Caco-2 (cell line): Measurements from ENCODE around the gene EHD1. TPM values are rescaled to one million over a fixed set of nuclear protein-coding genes. Genes with fewer than 3 reads are reported as not detected.

ENCODE experiments used
- BruUV-seq: library from RNA; stranded (reverse); fragments of 400-500 nt; replicated peaks from 2 replicates; lab custom pipeline; 2021; lab: Mats Ljungman, UMichigan
- CTCF ChIA-PET: fragments of 300-600 bp; sonication (Branson Sonifier 250); formaldehyde crosslinking; loops from one replicate; lab custom pipeline; 2022; ENCODE audit warnings: antibody characterized with exemption; lab: Charles Lee
- POLR2A ChIA-PET: fragments of 300-600 bp; sonication (Branson Sonifier 250); formaldehyde crosslinking; loops from one replicate; lab custom pipeline; 2022; ENCODE audit warnings: antibody characterized with exemption; lab: Charles Lee
- DNase-seq, 2 experiments: peaks; one replicate each; pipeline versions ENCODE4 v3.0.0 to v3.0.0-alpha.2; 2020 to 2022
- H3K27me3 ChIP-seq: replicated peaks from 2 replicates; pipeline ENCODE4 v1.6.0; 2011; ENCODE audit warnings: low read length; ENCODE audit not compliant: control insufficient read depth, insufficient read depth
- H3K36me3 ChIP-seq: 2 replicates; pipeline ENCODE4 v1.5.1; 2011; ENCODE audit warnings: low read length; ENCODE audit not compliant: control insufficient read depth, insufficient read depth
- H3K4me1 ChIP-seq: fragments of 250-450 bp; sonication (Bioruptor Pico); 2 replicates; pipeline ENCODE4 v1.5.1; 2020; ENCODE audit warnings: mild to moderate bottlenecking
- H3K4me3 ChIP-seq: 2 replicates; pipeline ENCODE4 v1.5.1; 2011; ENCODE audit warnings: low read depth, mild to moderate bottlenecking, control low read depth, low read length
- H3K9me3 ChIP-seq: fragments of 250-450 bp; sonication (Bioruptor Pico); 2 replicates; pipeline ENCODE4 v1.5.1; 2020; ENCODE audit warnings: mild to moderate bottlenecking, moderate library complexity
- H3K27ac Mint-ChIP-seq: one replicate; pipeline ENCODE4 v1.8.0; 2022; ENCODE audit warnings: mixed read lengths; ENCODE audit not compliant: unreplicated experiment
- H3K27me3 Mint-ChIP-seq: one replicate; pipeline ENCODE4 v1.8.0; 2022; ENCODE audit warnings: mixed read lengths; ENCODE audit not compliant: insufficient read depth, unreplicated experiment
- H3K36me3 Mint-ChIP-seq: one replicate; pipeline ENCODE4 v1.8.0; 2022; ENCODE audit warnings: mild to moderate bottlenecking, mixed read lengths; ENCODE audit not compliant: insufficient read depth, unreplicated experiment
- H3K4me1 Mint-ChIP-seq: one replicate; pipeline ENCODE4 v1.8.0; 2022; ENCODE audit warnings: low read depth, mixed read lengths; ENCODE audit not compliant: unreplicated experiment
- H3K4me3 Mint-ChIP-seq: one replicate; pipeline ENCODE4 v1.8.0; 2022; ENCODE audit warnings: mild to moderate bottlenecking, moderate library complexity, mixed read lengths; ENCODE audit not compliant: unreplicated experiment
- H3K9me3 Mint-ChIP-seq: one replicate; pipeline ENCODE4 v1.8.0; 2022; ENCODE audit warnings: mixed read lengths; ENCODE audit not compliant: unreplicated experiment
- CTCF ChIP-seq, 2 experiments: fragments of 200-600 bp in 1 of 2; IDR thresholded peaks; 1 replicate in 1 of 2; 2 replicates in 1 of 2; pipeline versions ENCODE4 v1.5.1 to v1.8.0; 2011 to 2022; ENCODE audit warnings: antibody characterized with exemption in 1 of 2, control low read depth in 1 of 2, inconsistent platforms in 1 of 2, low read depth in 1 of 2, low read length in 1 of 2, mild to moderate bottlenecking in 1 of 2, moderate library complexity in 1 of 2; ENCODE audit not compliant: insufficient read depth in 1 of 2, severe bottlenecking in 1 of 2, unreplicated experiment in 1 of 2
- intact Hi-C: fragments of 100-400 bp; cut with micrococcal nuclease; formaldehyde crosslinking; loops from one replicate; pipeline ENCODE4 v1.10.0; 2022; ENCODE audit not compliant: unreplicated experiment
- total RNA-seq: library from RNA; stranded (reverse); gene quantifications from 2 replicates; pipeline ENCODE4 v1.2.3, GENCODE V29; 2022

EHD1 gene
- total RNA-seq, 1 experiment from 2014 or later = 129 TPM

GRCh38 chr11:64848826-64849597 is 29.4 kb downstream of the EHD1 start:
- no TSS peak for BruUV-seq
- peak overlapping the region; percentile 58 for H3K27ac Mint-ChIP-seq
- peaks cover 19% of the 10 kb centered on the region for H3K4me1 Mint-ChIP-seq
- peaks cover 22% of the 10 kb centered on the region for H3K4me1 ChIP-seq
- H3K9me3 Mint-ChIP-seq = no peaks in the 10 kb centered on the region
- H3K4me3 ChIP-seq = no peak overlapping the region
- CTCF ChIA-PET = interaction anchor here (0.5 to 4.9 kb wide), 14 partner anchors 15 to 268 kb away, joined by 3 to 51 read pairs (median 4); partner anchors contain the start of genes ARL2, BATF2, EHD1 and ZNHIT2
- no peak overlapping the region for H3K4me3 Mint-ChIP-seq
- H3K36me3 ChIP-seq = no peaks in the 10 kb centered on the region; the same call in 1 of the 2 replicates
- DNase-seq = no peak
- POLR2A ChIA-PET = interaction anchor here (1.0 to 1.5 kb wide), 2 partner anchors 18 to 22 kb away, joined by 3 read pairs; no protein-coding TSS in a partner anchor
- no peaks in the 10 kb centered on the region for H3K9me3 ChIP-seq
- no peak for TF ChIP-seq CTCF (IDR thresholded peaks at IDR 0.05; ENCODE audit: insufficient read depth in 1 of 2, low read depth in 1 of 2, low read length in 1 of 2, severe bottlenecking in 1 of 2, unreplicated experiment in 1 of 2)
- no peaks in the 10 kb centered on the region for H3K27me3 Mint-ChIP-seq
- intact Hi-C loops = loop anchor here (5.0 kb wide), 1 partner anchor 148 kb away; the partner anchor contains the start of gene BATF2
- no peaks in the 10 kb centered on the region for H3K27me3 ChIP-seq
- peaks cover 54% of the 10 kb centered on the region for H3K36me3 Mint-ChIP-seq

GRCh38 chr11:64848214-64848825 is 30.1 kb downstream of the EHD1 start:
- H3K4me3 Mint-ChIP-seq = no peak overlapping the region
- no peak for DNase-seq
- Histone ChIP-seq H3K36me3 (no peaks in the 10 kb centered on the region; the same call in 1 of the 2 replicates), H3K4me3 (no peak overlapping the region), H3K27me3 (no peaks in the 10 kb centered on the region), H3K4me1 (peaks cover 23% of the 10 kb centered on the region), H3K9me3 (no peaks in the 10 kb centered on the region)
- H3K4me1 Mint-ChIP-seq = peaks cover 24% of the 10 kb centered on the region
- BruUV-seq = no TSS peak
- no peak for TF ChIP-seq CTCF (IDR thresholded peaks at IDR 0.05; ENCODE audit: insufficient read depth in 1 of 2, low read depth in 1 of 2, low read length in 1 of 2, severe bottlenecking in 1 of 2, unreplicated experiment in 1 of 2)
- peaks cover 49% of the 10 kb centered on the region for H3K36me3 Mint-ChIP-seq
- intact Hi-C loops = loop anchor here (5.0 kb wide), 1 partner anchor 149 kb away; the partner anchor contains the start of gene BATF2
- ChIA-PET CTCF (interaction anchor here (0.6 to 4.9 kb wide), 12 partner anchors 16 to 262 kb away, joined by 3 to 51 read pairs (median 4); partner anchors contain the start of genes ARL2, BATF2, EHD1 and SF1), POLR2A (interaction anchor here (1.0 to 1.5 kb wide), 2 partner anchors 19 to 22 kb away, joined by 3 read pairs; no protein-coding TSS in a partner anchor)
- H3K27ac Mint-ChIP-seq = peak overlapping the region; percentile 58
- no peaks in the 10 kb centered on the region for H3K27me3 Mint-ChIP-seq
- H3K9me3 Mint-ChIP-seq = no peaks in the 10 kb centered on the region
